HG03354 (cell line): Measurements from ENCODE around the gene TUBB1.
"Not testable (repeated sequence)": the region's sequence is repeated elsewhere in the genome, so short reads cannot be mapped to it uniquely, and the experiment has no call there.

Experiments used
- ATAC-seq: cut with Tn5 transposase; IDR thresholded peaks from one replicate; pipeline ENCODE4 v1.9.1; 2021; ENCODE audit warnings: mild to moderate bottlenecking; ENCODE audit not compliant: unreplicated experiment, poor library complexity, severe bottlenecking

The TUBB1 gene

DNA sequence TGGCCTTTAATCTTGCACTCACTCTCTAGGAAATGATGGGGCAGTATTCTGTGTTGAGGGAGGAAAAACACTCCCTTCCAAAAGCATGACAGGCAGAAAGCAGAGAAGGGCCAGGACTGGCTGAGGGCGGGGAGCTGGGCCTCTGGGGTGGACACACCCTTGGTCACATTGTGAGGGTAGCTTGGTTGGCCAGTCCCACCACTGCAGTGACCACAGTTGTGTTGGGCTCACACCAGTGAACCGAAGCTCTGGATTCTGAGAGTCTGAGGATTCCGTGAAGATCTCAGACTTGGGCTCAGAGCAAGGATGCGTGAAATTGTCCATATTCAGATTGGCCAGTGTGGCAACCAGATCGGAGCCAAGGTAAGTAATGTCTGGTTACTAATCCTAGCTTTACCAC, at the start of gene TUBB1:
Gene TUBB1 (plus strand): TSS at position 213 of the 400 bp plus-strand sequence. CDS start 94 bp downstream, at position 307.
- no peak for ATAC-seq

DNA sequence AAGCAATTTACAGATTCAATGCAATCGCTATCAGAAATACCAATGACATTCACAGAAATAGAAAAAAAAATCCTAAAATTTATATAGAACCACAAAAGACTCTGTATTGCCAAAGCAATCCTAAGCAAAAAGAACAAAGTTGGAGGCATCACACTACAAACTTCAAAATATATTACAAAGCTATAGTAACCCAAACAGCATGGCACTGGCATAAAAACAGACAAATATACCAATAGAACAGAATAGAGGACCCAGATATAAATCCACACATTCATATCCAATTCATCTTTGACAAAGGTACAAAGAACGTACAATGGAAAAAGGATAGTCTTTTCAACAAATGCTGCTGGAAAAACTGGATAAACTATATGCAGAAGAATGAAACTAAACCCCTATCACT, 49.8 kb upstream of the TUBB1 start:
- no peak for ATAC-seq

DNA sequence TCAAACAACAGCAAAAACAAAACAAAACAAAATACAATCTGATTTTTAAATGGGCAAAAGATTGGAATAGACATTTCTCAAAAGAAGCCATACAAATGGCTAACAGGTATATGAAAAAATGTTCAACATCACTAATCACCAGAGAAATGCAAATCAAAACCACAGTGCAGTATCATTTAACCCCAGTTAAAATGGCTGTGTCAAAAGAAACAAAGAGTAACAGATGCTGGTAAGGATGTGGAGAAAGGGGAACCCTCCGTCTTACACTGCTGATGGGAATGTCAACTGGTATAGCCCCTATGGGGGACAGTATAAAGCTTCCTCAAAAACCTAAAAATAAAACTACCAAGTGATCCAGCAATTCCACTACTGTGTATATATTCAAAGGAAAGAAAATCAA, 49.1 kb upstream of the TUBB1 start:
- ATAC-seq, result peak; percentile 54

DNA sequence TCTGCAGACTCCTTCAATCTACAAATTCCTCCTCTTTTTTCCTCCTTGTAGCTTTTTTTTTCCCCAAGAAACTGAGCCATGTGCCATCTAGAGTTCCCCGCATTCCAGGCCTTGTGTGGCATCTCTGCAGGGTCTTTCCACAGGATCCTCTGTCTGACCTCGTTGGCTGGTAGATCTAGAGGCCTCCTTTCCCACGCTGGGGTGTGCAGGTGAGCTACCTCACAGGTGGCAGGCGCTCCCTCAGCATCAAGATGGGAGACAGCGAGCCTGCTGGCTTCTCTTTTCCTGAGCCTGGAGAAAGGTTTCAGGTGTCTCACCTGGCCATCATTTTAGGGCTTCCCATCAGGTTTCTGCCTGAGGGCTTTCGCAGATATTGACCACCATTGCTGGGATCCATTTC, 47.8 kb upstream of the TUBB1 start:
- no peak for ATAC-seq

DNA sequence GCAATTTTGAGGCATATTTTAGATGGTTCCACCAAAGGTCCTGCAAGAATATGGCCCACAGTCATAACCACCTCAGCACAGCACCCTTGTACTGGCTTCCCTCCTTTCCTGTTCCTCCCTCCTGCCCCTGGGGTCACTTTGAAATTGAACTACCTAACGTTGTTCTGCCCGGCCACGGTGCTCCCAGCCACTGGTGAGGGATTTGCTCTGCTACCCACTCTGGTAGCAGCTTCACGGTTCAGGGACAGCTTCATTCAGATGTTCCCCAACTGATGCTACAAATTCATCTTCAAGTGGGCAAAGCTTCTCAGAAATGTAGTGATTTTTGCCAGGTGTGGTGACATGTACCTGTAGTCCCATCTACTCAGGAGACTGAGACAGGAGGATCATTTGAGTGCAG, 46.0 kb upstream of the TUBB1 start:
- no peak for ATAC-seq

DNA sequence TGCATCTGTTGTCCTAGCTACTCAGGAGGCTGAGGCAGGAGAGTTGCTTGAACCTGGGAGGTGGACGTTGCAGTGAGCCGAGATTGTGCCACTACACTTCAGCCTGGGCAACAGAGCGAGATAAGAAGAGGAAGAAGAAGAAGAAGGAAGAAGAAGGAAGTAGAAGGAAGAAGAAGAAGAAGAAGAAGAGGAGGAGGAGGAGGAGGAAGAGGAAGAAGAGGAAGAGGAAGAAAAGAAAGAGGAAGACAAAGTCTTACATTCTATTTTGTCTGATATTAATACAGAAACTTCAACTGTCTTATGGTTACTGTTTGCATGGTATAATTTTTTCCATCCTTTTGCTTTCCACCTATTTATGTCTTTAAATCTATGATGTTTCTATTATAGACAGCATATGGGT, 45.4 kb upstream of the TUBB1 start:
- ATAC-seq, result no peak

DNA sequence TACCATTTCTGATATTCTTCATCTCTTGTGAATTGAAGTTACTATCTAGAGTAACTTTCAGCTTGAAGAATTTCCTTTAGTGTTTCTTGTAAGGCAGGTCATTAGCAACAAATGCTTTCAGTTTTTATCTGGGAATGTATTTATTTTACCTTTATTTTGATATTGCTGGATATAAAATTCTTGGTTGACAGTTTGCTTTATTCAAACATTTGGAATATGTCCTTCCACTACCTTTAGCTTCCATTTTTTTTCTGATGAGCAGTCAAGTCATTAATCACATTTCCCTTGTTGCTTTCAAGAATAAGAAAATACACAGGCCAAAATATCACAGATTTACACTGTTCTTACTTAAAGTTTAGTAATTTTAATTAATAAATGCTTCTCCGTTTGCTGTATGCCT, 43.9 kb upstream of the TUBB1 start:
- no peak for ATAC-seq

DNA sequence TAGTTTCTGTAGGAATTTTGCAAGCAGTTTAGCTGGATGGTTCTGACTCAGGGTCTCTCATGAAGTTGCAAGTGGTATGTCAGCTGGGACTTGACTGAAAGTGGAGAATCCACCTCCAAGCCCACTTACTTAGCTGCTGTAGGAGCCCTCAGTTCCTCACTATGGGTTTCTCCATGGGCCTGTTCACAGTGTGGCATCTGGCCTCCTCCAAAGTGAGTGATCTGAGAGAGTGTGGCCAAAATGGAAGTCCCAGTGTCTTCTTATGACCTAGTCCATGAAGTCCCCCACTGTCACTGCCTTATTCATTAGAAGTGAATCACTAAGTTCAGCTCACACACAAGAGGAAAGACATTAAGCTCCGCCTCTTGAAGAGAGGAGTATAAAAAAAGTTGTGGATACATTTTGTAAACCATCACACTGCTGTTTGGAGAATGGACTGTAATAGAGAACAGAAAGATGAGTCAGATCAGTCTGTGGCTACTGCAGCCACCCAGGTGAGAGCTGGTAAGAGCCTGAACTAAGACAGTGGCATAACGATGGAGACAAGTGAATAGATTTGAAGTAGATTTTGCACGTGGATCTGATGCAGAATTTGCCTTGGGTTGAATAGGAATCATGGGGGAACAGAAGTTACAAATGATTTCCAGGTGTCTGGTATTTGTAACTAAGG, 43.0 kb upstream of the TUBB1 start:
- ATAC-seq, result no peak

DNA sequence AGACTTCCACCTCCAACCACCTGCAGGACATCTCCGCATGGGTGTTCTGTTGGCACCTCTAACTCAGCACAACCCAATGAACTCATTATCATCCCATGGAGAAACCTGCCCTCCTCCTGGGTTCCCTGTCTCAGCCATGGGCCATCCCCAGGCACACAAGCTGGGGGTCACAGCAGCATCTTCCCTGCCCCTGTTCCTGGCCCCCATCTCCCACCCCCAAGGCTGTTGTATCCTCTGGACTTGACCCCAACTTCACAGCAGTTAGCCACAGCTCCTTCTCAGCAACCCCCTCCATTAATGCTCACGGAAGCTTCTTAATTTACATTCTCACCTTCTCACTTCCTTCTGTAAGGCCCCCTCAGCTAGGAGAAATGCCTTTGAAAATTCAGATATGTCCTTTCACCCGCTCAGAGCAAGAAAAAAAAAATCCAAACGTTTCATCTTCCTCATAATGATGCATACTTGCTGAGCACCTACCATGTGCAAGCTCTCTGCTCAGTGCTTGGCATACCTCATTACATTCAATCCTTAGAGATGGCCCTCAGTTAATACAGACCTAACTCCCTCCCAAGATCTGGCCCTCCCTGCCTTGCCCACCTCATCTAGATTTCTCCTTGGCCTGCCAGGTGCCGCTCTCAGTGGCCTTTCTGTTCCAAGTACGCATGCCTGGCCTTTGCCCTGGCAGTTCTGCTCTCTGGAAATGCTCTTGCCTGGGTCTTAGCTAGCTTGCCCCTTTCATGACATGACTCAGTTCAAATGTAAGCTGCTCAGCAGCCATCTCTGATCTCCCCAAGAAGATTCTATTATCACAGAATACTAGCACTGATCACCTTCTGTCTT, 40.7 kb upstream of the TUBB1 start:
- ATAC-seq, result no peak

DNA sequence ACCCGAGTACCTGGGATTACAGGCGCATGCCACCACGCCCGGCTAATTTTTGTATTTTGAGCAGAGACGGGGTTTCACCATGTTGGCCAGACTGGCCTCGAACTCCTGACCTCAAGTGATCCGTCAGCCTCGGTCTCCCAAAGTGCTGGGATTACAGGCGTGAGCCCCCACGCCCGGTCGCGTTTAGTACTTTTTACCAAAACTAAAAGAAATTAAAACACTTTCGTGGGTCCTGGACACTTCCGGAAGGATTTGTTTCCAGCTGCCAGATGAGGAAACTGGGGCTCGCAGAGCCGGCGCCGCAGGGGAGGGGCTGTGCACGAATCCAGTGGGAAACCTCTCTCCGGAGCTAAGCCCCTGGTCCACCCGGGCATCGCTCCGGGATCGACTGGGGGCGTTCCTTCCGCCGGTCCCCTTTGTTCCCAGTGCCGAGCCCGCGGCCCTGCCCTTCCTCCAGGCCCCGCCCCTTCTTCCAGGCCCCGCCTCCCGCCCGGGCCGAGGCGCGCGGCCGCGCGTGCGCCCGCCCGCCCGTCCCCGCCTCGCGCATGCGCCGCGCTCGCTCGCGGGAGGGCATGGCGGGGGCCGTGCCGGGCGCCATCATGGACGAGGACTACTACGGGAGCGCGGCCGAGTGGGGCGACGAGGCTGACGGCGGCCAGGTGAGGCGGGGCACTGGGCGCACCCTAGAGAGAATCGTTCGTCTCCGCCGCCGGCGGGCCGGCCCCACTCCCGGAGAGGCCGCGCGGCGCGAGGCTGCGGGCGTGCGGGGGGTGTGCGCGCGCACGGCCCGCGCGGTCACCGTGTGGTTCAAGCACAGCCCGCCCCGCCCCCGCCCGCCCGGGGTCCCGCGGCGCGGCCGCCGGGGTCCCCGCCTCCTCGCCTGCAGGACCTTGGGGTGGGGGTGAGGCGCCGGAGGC, 38.3 kb upstream of the TUBB1 start, which contains the start of gene NELFCD:
Gene NELFCD (plus strand): TSS at position 546 of the 917 bp plus-strand sequence. CDS start 54 bp downstream, at position 600.
- peak; percentile 81 for ATAC-seq

DNA sequence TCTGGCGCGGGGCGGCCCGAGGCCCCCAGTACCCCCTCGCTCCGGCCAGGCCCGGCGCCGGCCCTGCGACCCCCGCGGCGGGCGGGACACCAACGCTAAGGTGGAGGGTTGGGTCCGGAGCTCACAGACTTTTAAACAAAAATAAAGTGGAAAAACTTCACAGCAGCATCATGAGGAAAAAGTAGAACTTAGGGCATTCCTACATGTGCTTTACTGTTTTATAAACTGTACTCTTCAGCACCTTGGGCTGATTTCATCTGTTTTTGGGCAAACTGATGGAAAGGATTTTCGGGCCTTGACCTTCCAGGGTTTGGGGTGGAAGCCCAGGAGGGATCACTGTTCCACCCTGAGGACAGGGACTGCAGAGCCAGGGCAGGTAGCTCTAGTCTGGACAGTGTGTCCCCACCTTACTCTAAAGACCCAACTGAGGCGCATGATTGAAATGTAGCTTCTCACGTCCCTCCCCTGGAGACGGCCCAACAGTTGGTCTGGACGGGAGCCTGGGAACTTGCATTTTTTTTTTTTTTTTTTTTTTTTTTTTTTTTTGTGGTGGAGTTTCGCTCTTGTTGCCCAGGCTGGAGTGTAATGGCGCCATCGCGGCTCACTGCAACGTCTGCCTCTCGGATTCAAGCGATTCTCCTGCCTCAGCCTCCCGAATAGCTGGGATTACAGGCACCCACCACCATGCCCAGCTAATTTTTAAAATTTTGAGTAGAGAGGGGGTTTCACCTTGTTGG, 37.4 kb upstream of the TUBB1 start:
- ATAC-seq, result peak; percentile 3

DNA sequence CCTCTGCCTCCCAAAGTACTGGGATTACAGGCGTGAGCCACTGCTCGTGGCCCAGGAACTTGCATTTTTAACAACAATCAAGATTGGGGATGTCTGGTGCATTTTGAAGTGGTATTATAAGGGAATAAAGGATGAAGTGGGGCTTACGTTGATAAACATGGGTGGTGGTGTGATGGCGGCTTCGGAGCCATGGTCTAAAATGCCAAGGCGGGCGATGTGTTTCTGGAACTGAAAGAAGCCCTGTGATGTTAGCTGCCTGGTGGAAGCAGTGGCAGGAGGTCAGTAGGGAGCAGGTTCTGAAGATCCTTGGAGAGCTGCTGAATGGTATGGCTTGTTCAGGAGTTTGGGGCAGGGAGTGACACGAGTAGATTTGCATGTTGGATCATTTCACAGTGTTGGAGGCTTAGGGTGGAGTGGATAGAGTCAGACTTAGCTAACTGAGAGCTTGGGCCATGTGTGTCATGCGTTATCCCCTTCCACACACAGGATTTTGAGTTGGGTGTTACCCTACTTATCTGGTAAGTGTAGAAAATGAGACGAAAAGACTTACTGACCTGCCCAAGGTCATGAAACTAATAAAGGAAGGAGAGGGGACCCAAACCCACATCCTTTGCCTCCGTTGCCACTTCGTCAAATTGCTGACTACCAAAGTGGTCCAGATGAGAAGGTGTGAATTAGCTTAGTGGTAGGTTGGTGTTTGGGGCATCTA, 36.7 kb upstream of the TUBB1 start:
- no peak for ATAC-seq

DNA sequence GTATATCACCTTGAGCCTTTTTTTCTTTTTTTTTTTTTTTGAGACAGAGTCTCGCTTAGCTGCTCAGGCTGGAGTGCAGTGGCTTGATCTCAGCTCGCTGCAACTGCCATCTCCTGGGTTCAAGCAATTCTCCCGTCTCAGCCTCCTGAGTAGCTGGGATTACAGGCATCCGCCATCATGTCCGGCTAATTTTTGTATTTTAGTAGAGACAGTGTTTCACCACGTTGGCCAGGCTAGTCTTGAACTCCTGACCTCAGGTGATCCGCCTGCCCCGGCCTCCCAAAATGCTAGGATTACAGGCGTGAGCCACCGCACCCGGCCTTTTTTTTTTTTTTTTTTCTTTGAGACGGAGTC, 36.1 kb upstream of the TUBB1 start:
- ATAC-seq, result not testable (repeated sequence)

DNA sequence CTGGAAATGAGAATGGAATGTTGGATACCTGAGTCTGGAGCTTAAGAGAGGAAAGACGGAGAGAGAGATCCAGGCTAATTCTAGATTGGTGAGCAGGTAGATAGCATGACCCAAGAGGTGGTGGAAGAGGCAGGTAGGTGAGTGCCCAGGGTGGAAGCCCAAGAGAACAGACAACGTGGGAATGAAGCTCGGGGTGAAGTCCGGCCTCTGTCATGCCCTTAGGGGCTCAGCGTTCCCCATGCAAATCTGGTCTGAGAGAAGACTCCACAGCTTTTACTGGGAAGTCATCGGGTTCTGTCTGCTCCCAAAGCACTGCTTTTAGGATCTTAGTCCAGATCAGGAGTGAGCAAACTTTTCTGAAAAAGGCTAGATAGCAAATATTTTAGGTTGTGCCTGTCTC, 34.5 kb upstream of the TUBB1 start:
- ATAC-seq, result no peak

DNA sequence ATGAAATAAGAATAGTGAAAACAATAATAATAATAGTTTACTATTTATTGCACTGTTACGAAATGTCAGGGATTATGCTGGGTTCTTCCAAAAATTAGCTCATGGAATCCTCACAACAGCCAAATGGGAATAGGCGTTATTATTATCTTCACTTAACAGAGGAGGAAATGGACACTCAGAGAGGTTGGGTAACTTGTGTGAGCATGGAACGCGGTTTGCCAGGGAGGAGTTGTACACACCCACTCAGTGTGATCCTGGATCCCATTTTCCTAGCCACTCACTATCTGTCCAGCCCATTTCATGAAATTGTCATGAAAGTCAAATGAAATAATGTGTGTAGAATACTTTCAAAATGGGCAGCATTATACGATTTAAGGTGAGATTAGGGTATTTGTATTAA, 33.6 kb upstream of the TUBB1 start:
- ATAC-seq, result no peak

DNA sequence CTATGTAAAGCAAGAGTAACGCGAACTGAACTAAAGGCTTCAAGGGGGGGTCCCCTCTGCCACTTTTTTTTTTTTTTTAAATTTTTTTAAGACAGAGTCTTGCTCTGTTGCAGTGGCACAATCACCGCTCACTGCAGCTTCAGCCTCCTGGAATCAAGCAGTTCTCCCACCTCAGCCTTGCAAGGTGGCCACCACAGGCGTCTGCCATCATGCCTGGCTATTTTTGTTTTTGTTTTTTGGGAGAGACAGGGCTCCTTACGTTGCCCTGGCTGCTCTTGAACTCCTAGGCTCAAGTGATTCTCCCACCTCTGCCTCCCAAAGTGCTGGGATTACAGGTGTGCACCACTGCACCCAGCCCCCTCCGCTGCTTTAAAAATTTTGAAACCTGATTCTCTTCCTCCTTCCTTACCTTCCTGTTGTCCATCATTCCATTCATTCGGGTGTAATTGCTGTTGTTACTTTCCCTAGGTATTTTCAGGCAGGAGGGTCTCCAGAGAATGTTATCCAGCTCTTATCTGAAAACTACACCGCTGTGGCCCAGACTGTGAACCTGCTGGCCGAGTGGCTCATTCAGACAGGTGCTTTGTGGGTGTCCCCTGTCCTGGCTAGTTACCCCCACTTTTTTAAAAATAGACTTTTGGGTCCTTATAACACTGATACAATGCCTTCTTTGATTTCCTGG, 32.8 kb upstream of the TUBB1 start:
- no peak for ATAC-seq

DNA sequence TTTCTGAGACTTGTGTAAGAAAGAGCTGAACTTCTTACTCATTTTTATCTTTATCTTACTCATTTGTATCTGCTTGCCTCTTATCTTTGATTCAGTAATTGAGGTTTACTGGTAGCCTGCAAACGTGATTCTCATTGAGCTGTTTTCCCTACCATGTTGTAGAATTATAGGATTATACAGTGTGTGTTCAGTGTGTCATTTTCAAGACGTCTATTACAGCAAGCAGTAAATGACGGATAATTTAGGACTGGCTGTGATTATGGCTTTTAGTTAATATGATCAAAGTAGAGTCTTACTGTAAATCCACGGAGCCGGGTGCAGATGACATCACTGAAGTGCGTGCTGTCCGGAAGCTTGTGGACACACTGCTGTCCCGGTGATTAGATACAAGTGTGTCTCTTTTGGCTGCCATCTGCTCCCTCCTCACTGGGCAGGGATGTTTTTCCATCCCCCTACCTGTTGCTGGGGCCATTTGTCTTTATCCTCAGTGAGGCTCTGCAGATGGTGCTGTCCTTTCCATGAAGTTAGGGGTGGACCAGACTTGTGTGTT, 32.2 kb upstream of the TUBB1 start:
- no peak for ATAC-seq
